Stimulated activated naive CD8-positive, alpha-beta T cell treated with anti-CD3 and anti-CD28 coated beads, Interleukin-15, amount 100 ng/mL, for 72 hours (primary cell): ENCODE results near the gene SNX15.
"Not testable (repeated sequence)": the region's sequence is repeated elsewhere in the genome, so short reads cannot be mapped to it uniquely, and the experiment has no call there.

Experiments used
- ATAC-seq: fragments of 150-1000 bp; cut with Tn5 transposase; 2 replicates; pipeline ENCODE4 v1.10.0; 2021; ENCODE audit warnings: mild to moderate bottlenecking, moderate library complexity
- DNase-seq, 2 donors: peaks; one replicate each; pipeline ENCODE4 v3.0.0; 2021 to 2022
- H3K27ac Mint-ChIP-seq, 2 donors: one replicate each; pipeline ENCODE4 v1.8.0; 2022; ENCODE audit warnings: mild to moderate bottlenecking in 2 of 2, mixed read lengths in 2 of 2, moderate library complexity in 2 of 2
- H3K27me3 Mint-ChIP-seq: one replicate; pipeline ENCODE4 v1.8.0; 2022; ENCODE audit warnings: mixed read lengths
- H3K4me1 Mint-ChIP-seq: one replicate; pipeline ENCODE4 v1.8.0; 2022; ENCODE audit warnings: mild to moderate bottlenecking, mixed read lengths
- H3K4me3 Mint-ChIP-seq, 2 donors: one replicate each; pipeline ENCODE4 v1.8.0; 2022; ENCODE audit warnings: mild to moderate bottlenecking in 2 of 2, mixed read lengths in 2 of 2, moderate library complexity in 1 of 2
- H3K9me3 Mint-ChIP-seq, 2 donors: one replicate each; pipeline ENCODE4 v1.8.0; 2022; ENCODE audit warnings: mixed read lengths in 2 of 2

SNX15 gene

DNA sequence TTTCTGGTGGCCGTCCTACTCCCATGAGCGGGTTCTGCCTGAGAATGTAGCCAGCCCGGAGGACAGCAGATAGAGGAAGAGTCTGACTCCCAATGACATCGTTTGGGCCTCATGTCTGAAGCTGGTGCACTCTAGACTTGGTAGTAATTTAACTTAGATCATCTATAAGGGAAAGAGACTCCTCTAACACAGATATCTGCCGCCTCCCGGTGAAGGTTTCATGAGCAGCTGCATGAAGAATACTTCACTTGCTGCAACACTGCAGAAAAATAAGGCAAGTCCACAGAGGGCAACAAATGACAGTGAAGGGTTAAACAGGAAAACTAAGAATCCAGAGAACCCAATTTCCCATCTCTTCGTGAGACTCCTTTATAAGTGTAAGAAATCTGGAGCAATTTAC lies 19.2 kb upstream of the SNX15 start:
- ATAC-seq (no peak), DNase-seq (no peak)
- Mint-ChIP-seq H3K27me3 (no peaks in the 10 kb centered on the region), H3K9me3 (no peaks in the 10 kb centered on the region), H3K27ac (no peak overlapping the region), H3K4me1 (peaks cover 5% of the 10 kb centered on the region), H3K4me3 (no peak overlapping the region)

GRCh38 chr11:65008873-65009272 lies 18.4 kb upstream of the SNX15 start:
- no peaks in the 10 kb centered on the region for H3K9me3 Mint-ChIP-seq
- no peak overlapping the region for H3K27ac Mint-ChIP-seq
- no peak overlapping the region for H3K4me3 Mint-ChIP-seq
- H3K4me1 Mint-ChIP-seq: peaks cover 11% of the 10 kb centered on the region
- ATAC-seq (no peak), DNase-seq (no peak)
- H3K27me3 Mint-ChIP-seq: no peaks in the 10 kb centered on the region

DNA sequence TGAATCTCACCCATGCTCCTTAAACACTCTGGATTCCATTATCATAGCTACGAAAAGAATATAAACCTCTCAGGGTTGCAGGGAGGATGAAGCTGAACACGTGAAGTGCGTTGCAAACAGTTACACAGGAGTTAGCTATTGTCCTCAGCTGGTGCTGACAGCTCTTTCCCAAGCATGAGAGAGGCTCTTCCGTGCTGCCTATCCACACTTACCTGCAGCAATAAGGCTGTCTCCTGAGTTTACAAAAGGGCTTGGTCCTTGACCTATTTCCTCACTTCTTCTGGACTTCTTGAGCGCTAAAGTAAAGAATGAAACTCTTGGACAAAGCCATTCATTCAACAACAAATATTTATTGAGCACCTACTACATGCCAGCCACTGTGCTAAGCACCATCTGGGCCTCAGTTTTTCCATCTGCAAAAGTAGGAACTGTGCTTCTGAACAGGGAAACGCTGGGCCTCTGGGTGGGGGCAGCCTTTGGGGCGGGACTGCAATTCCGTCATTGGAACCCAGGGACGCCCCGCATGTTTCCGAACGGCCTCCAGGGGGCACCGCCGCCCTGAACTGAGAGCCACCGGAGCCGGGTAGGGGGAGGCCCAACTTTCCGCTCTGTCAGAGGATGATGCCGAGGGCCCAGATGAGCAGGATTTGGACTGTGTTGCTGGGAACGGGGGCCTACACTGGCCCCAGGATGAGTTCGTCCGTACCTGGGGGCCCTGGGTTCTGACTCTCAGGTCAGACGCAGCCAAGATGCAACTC lies 13.9 kb upstream of the SNX15 start:
- H3K27me3 Mint-ChIP-seq: no peaks in the 10 kb centered on the region
- peak overlapping the region; percentile 97 to 98 for H3K27ac Mint-ChIP-seq
- DNase-seq: peak; percentile 91 to 94

GRCh38 chr11:65013888-65014725 lies 13.1 kb upstream of the SNX15 start, which contains the start of gene ARL2:
Gene ARL2, plus strand, starts transcription at chr11:65014160. Its CDS starts 48 bp downstream, at chr11:65014208.
- ATAC-seq (peak; percentile 82), DNase-seq (peak; percentile 92 to 93)
- peaks cover 36% of the 10 kb centered on the region for H3K4me1 Mint-ChIP-seq
- H3K4me3 Mint-ChIP-seq: peak within 1 kb of the TSS; percentile 92
- no peaks in the 10 kb centered on the region for H3K9me3 Mint-ChIP-seq
- H3K27me3 Mint-ChIP-seq: no peaks in the 10 kb centered on the region
- peak within 1 kb of the TSS; percentile 97 to 98 for H3K27ac Mint-ChIP-seq

More for the DNA sequence above, 13.9 kb upstream of the SNX15 start:
- ATAC-seq: peak; percentile 90
- peaks cover 36% of the 10 kb centered on the region for H3K4me1 Mint-ChIP-seq
- H3K9me3 Mint-ChIP-seq: no peaks in the 10 kb centered on the region
- H3K4me3 Mint-ChIP-seq: peak overlapping the region; percentile 90 to 92

GRCh38 chr11:65014726-65015227 lies 12.5 kb upstream of the SNX15 start:
- no peaks in the 10 kb centered on the region for H3K27me3 Mint-ChIP-seq
- ATAC-seq (no peak), DNase-seq (no peak)
- H3K4me3 Mint-ChIP-seq: peak overlapping the region; percentile 91 to 92
- H3K27ac Mint-ChIP-seq: peak overlapping the region; percentile 94
- no peaks in the 10 kb centered on the region for H3K9me3 Mint-ChIP-seq
- H3K4me1 Mint-ChIP-seq: peaks cover 36% of the 10 kb centered on the region

GRCh38 chr11:65016705-65017104 lies 10.5 kb upstream of the SNX15 start:
- Mint-ChIP-seq H3K27ac (peak overlapping the region in 1 of 2 donors; percentile 70), H3K4me1 (peaks cover 36% of the 10 kb centered on the region), H3K27me3 (no peaks in the 10 kb centered on the region), H3K9me3 (no peaks in the 10 kb centered on the region), H3K4me3 (no peak overlapping the region)
- DNase-seq (no peak), ATAC-seq (no peak)

DNA sequence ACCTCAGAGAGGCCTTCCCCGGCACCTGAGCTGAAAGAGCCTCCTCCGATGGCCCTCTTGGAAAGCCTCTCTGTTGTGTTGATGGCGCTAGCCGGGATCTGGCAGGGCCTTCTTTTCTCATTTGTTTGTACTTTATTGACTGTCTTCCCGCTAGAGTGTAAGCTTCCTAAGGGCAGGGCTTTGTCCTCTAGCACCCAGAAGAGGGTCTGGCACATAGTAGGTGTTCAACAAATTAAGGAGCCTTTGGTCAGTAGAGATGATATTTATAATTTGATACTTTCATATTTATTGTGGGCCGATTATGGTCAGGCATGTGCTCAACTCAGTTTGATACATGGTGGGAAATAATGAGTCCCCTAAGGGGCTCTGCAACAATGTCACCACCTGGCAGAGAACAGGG lies 9.3 kb upstream of the SNX15 start:
- H3K27ac Mint-ChIP-seq: no peak overlapping the region
- ATAC-seq: no peak
- H3K4me3 Mint-ChIP-seq: no peak overlapping the region
- no peak for DNase-seq
- no peaks in the 10 kb centered on the region for H3K9me3 Mint-ChIP-seq
- H3K4me1 Mint-ChIP-seq: peaks cover 32% of the 10 kb centered on the region
- H3K27me3 Mint-ChIP-seq: no peaks in the 10 kb centered on the region

DNA sequence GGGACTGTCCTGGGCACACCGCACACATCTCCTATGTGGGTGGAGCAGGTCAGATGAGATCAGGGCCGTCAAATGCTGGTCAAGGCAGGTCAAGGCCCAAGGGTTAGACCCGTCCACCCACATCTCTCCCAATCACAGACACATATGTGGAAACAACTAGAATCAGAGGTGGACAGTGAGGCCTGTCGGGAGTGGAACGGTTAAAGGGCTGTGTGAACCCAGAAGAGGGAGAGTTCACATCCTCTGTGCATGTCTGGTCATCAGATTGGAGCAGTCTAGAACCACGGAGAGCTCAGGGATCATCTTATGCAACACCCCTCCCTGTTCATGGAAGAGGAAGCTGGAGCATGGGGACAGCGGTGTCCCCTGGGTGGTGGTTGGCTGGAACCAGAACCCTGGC lies 7.4 kb upstream of the SNX15 start:
- ATAC-seq (no peak), DNase-seq (no peak)
- Mint-ChIP-seq H3K4me1 (peaks cover 25% of the 10 kb centered on the region), H3K27me3 (no peaks in the 10 kb centered on the region), H3K9me3 (no peaks in the 10 kb centered on the region), H3K27ac (no peak overlapping the region), H3K4me3 (no peak overlapping the region)

- no peak for ATAC-seq
- Mint-ChIP-seq H3K9me3 (no peaks in the 10 kb centered on the region), H3K4me1 (peaks cover 16% of the 10 kb centered on the region), H3K27me3 (no peaks in the 10 kb centered on the region), H3K27ac (no peak overlapping the region), H3K4me3 (no peak overlapping the region)
- no peak for DNase-seq
Observed at GRCh38 chr11:65021003-65021402, 6.2 kb upstream of the SNX15 start.

DNA sequence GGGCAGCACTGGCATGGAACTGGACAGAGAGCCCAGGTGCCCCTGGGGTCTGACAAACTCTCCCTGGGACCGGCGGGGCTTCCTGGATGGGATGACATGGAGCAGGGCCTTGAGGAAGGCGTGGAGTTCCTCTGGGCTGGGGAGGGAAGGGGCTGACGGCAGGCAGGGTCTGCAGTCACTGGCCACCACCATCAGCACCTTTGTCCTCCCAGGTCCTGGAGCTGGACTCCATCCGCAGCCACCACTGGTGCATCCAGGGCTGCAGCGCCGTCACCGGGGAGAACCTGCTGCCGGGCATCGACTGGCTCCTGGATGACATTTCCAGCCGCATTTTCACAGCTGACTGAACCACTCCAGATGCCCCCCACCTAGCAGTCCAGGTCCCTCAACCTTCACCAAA lies 5.7 kb upstream of the SNX15 start:
- Mint-ChIP-seq H3K4me3 (no peak overlapping the region), H3K9me3 (no peaks in the 10 kb centered on the region), H3K27ac (no peak overlapping the region), H3K4me1 (peaks cover 11% of the 10 kb centered on the region), H3K27me3 (no peaks in the 10 kb centered on the region)
- ATAC-seq: no peak
- DNase-seq: no peak

GRCh38 chr11:65023502-65023901 lies 3.7 kb upstream of the SNX15 start:
- not testable (repeated sequence) for H3K9me3 Mint-ChIP-seq, ATAC-seq, H3K27ac Mint-ChIP-seq, DNase-seq, H3K4me3 Mint-ChIP-seq, H3K27me3 Mint-ChIP-seq
- peaks cover 16% of the 10 kb centered on the region for H3K4me1 Mint-ChIP-seq

- peak; percentile 1 for ATAC-seq
- Mint-ChIP-seq H3K27ac (peak overlapping the region in 1 of 2 donors; percentile 78), H3K27me3 (no peaks in the 10 kb centered on the region), H3K4me3 (peak overlapping the region; percentile 58 to 82), H3K9me3 (no peaks in the 10 kb centered on the region), H3K4me1 (peaks cover 19% of the 10 kb centered on the region)
- DNase-seq: no peak
Observed at GRCh38 chr11:65026810-65027209, 429 bp upstream of the SNX15 start.

DNA sequence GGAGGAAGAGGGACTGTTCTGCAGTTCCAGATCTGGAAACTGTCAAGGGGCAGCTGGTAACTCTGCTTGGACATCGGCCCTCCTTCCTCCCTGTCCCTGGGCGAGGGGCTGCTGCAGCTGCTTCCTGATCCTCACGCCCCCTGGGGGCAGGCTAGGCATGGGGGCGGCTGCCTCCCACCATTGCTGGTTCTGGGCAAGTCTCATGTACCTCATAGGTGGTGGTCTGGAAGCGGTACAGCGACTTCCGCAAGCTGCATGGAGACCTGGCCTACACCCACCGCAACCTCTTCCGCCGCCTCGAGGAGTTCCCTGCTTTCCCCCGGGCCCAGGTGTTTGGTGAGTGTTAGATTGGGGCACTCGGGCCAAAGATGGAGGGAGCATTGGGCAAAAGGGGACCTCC lies 5.0 kb downstream of the SNX15 start:
- Mint-ChIP-seq H3K27ac (no peak overlapping the region), H3K9me3 (no peaks in the 10 kb centered on the region), H3K27me3 (no peaks in the 10 kb centered on the region), H3K4me1 (peaks cover 13% of the 10 kb centered on the region), H3K4me3 (no peak overlapping the region)
- DNase-seq (no peak), ATAC-seq (no peak)

- no peak overlapping the region for H3K27ac Mint-ChIP-seq
- no peaks in the 10 kb centered on the region for H3K9me3 Mint-ChIP-seq
- DNase-seq (no peak), ATAC-seq (no peak)
- no peaks in the 10 kb centered on the region for H3K4me1 Mint-ChIP-seq
- H3K27me3 Mint-ChIP-seq: no peaks in the 10 kb centered on the region
- no peak overlapping the region for H3K4me3 Mint-ChIP-seq
Observed at GRCh38 chr11:65034423-65034822, 7.2 kb downstream of the SNX15 start.

GRCh38 chr11:65035579-65035978 lies 8.3 kb downstream of the SNX15 start:
- no peaks in the 10 kb centered on the region for H3K9me3 Mint-ChIP-seq
- H3K4me3 Mint-ChIP-seq: no peak overlapping the region
- no peaks in the 10 kb centered on the region for H3K4me1 Mint-ChIP-seq
- no peaks in the 10 kb centered on the region for H3K27me3 Mint-ChIP-seq
- no peak overlapping the region for H3K27ac Mint-ChIP-seq
- ATAC-seq (no peak), DNase-seq (no peak)

DNA sequence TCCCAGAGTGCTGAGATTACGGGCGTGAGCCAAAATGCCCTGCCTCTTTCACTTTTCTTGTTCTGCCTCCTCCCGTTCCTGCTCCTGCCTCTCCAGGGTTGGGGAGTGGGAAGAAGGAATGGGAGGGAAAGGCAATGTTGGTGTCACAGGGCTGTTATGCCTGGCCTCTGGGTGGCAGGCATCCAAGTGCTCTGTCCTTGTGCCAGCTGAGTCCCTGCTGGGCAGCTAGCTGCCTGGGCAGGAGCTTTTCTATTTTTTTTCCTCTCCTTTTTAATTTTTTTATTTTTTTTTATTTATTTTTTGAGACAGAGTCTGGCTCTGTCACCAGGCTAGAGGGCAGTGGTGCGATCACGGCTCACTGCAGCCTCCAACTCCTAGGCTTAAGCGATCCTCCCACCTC lies 9.7 kb downstream of the SNX15 start:
- DNase-seq (no peak), ATAC-seq (no peak)
- Mint-ChIP-seq H3K27me3 (no peaks in the 10 kb centered on the region), H3K4me3 (no peak overlapping the region), H3K9me3 (no peaks in the 10 kb centered on the region), H3K4me1 (peaks cover 4% of the 10 kb centered on the region), H3K27ac (no peak overlapping the region)
